Epidermal melanocyte (primary cell): ENCODE measurements around the gene LARP7.
"Not testable (repeated sequence)": the region's sequence is repeated elsewhere in the genome, so short reads cannot be mapped to it uniquely, and the experiment has no call there.

Experiments used
- DNase-seq: peaks from one replicate; pipeline ENCODE4 v3.0.0; 2011; ENCODE audit warnings: low spot score; ENCODE audit not compliant: insufficient read length

LARP7 gene

DNA sequence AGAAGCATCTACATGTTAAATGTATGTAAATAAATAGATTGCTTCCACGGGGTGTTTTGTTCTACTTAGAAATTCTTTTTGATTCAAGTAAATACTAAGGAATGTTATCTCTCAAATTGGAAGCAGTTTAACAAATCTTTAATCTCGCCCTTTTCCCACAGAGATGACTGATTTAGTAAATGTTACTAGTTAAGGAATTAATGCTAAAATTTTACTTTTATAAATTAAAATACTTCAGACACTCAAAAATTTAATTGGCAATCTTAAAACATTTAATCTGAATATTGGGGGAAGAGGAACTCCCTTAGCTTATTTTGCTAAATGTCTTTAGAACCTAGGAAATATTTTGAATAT is 12.1 kb downstream of the LARP7 start:
- DNase-seq: no peak

DNA sequence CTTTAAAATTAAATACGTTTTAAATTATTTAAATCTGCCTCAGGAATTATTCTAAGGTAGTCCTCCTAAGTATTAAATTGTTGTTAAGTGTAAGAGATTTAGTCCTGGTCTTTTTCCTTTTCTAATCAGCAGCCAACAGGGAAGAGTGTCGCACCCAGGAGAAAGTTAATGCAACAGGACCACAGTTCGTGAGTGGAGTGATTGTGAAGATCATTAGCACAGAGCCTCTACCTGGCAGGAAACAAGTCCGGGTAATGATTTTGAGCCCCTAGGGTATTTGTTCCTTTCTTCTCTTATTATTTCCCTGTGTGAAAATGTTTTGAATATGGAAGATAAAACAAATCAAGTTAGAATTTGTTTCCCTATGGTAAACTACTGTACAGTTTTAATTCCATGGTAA is 13.4 kb downstream of the LARP7 start:
- no peak for DNase-seq

DNA sequence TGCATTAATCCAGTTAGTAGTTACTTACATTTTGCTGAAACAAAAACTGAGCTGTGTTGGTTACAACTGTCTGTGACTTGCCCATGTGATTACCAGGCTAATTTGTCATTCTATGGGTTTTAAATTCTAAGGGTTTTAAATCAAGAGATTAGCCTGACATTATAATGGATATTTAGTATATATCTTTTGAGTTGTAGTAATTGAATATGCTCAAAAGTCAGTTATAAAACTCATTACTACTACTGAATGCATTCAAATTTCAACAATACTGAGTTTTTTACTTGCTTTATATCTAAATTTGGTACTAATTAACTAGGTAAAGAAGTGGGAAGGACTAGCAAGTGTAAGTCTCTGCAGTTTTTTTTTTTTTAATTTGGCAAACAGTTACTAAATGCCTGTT is 14.7 kb downstream of the LARP7 start:
- no peak for DNase-seq

DNA sequence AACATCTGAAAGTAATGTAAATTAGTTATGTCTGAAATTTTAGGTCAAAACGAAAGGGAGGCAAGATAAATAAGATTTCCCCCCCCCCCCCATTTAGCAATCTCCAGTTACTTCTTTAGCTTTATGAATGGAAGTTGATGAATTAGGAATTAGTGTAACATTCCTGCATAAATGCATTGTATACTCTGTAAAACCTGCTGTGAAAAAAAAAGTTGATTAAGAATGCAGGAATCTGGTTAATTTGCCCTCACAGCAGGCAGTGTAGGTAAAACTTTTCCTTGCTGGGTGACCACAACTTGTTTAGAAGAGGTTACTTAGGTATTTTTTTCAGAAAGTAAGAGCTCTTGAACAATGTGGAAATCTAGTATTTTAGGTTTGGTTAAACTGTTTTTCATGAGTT is 15.3 kb downstream of the LARP7 start:
- DNase-seq: no peak

DNA sequence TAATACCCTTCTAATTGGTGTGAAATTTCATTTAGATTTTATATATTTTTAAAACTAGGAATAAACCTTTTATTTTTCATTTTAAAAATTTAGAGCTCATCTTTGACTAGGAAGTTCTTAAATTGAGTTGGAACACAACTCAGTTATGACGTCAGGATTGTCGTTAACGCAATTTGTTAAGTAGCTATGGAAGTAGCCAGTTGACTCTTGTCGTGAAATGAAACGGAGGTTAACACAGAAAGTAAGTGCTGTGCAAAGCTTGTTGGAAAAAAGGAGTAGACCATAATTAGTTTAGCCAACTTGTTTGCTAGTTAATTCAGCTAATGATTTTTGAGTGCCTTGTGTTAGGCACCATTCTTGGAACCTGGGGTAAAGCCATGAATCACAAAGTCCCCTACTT is 18.3 kb downstream of the LARP7 start:
- no peak for DNase-seq

DNA sequence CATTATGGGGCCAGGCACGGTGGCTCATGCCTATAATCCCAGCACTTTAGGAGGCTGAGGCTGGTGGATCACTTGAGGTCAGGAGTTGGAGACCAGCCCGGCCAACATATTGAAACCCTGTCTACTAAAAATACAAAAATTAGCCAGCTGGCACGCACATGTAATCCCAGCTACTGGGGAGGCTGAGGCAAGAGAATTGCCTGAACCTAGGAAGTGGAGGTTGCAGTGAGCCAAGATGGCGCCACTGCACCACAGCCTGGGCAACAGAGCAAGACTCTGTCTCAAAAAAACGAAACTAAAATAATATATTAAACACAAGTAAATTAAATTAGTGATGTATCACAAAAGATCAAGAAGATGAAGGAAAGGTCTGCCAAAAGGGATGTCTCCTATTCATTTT is 19.2 kb downstream of the LARP7 start:
- DNase-seq: not testable (repeated sequence)

DNA sequence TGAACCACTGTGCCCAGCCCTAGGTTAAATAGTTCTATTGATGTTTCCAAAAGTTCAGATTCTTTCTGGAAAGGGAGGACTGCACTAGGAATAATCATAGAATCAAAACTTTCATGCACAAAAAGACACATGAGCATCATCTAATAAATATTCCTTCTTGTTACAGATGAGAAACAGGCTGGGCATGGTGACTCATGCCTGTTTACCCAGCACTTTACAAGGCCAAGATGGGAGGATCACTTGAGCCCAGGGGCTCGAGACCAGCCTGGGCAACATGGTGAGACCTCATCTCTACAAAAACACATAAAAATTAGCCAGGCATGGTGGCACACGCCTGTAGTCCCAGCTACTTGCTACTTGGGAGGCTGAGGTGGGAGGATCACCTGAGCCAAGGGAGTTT is 27.7 kb downstream of the LARP7 start:
- no peak for DNase-seq

DNA sequence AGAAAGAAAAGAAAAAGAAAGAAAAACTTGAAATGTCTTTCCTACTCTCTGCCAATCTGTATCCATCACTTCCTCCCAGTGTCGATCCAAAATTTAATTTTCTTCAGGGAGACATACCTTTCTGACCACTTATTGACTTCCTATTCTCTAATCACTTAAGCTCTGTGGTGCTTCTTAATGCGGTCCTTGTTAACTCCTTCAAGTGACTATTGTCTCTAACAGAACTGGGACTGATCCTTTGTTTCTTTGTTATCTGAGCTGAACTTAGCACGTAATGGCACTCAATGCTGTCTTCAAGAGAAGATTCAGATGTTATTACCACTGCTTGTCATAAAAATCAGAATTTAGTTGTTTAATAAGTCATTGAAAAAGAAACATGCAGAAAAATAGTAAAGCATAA is 31.2 kb downstream of the LARP7 start:
- DNase-seq: no peak

DNA sequence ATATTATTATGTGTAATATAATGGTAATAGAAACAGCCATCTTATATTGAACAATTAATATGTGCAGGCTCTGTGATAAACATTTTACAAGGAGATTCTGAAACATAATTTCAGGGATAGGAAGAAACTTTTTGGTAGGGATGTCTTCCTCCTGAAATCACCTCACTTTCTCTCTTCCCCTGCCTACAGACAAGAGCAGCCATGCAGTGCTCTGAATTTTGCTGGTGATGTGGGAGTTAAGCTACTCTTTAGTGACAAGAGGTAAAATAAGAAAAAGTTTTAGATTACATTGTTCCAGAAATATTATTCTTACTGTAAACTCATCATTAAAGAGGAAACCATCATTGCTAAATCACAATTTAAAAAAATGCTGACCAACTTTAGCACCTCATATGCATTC is 36.1 kb downstream of the LARP7 start:
- DNase-seq: no peak

DNA sequence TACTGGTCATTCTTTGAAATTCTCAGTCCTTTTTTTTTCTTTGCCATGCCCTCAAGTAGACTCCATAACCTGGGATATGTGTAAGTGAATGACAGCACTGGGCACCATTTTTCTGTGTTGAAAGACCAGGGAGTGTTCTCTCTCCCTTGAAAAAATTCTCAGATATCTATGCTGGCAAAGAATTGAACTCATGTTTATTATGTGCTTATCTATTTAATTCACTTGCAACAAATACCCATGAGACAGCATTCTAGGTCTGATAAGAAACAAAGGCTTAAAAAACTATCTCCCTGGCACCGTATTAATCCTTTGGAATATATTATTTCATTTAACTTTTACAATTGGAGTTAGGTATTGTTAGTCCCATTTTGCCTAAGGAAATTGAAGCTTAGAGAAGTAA is 36.7 kb downstream of the LARP7 start:
- no peak for DNase-seq

DNA sequence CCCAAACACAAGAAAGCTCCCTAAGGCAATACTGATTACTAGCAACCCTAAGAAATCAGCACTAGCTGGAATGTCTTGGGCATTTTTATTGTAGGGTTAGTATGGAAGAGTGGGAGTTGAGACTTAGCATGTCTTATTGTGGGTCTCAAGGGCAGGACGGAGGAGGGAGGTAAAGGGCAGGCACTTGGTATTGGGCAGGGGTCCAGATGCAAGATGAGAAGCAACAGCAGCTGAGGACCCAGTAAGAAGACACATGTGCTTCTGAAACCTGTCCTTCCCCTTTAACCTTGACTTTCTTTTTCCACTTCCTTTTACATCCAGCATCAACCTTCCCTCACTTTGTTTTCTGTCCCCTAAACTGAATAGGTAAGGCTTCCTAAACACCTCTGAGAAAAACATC is 37.4 kb downstream of the LARP7 start:
- DNase-seq: no peak

DNA sequence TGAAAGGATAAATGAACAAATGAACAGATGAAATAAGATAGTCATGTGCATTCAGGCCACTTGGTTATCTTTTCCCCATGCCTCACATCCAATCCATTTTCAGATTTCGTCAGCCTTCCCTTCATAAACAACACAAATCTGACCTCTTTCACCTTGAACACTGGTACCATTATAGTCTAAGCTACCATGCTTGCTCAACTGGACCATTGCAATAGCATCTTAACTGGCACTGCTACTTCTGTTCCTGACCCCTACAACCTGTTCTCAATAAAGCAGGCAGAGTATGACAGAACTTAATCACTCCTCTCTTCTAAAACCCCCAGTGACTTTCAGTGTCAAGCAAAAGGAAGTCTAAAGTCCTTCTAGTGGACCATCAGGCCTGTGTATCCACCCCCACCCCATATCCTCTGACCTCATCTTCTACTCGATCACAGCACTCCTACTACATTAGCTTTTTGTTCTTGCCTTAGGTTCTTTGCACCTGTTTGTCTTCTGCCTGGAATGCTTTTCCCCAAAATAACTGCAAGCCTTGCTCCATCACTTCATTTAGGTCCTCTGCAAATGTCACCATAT is 40.7 kb downstream of the LARP7 start:
- no peak for DNase-seq

DNA sequence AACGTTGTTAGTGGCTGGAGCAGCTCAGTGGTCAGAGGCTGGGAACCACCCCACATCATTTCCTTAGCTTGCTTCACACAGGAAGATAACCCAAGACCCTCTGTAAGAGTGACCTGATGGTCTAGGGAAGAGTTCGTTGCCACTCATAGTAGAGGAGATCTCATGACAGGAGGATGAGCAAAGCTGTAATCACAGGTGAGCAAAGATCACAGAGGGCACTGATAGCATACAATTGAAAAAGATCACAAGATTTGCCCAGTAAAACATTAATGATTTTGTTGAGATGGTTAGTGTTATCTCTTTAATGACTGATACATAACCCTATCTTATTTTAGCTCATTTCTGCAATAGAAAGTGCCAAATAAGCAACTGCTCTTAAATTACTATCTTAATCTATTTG is 44.1 kb downstream of the LARP7 start:
- no peak for DNase-seq

DNA sequence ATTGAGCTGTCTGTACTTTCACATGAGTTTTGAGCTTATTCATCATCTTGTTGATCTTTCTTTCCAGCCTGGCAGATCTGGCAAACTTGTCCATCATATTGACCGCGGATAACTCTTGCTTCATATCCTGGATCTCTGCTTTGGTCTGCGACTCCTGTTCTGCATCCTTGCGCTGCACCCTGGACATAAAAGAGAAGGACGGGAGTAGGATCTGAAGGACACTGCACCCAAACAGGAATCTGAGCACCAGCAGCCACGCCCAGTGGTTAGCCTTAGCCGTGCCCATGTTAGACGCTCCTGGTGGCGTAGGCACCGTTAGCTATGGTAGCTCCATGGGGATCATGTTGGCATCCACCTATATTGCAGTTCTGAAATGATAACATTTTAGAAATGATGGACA is 56.6 kb downstream of the LARP7 start:
- no peak for DNase-seq

DNA sequence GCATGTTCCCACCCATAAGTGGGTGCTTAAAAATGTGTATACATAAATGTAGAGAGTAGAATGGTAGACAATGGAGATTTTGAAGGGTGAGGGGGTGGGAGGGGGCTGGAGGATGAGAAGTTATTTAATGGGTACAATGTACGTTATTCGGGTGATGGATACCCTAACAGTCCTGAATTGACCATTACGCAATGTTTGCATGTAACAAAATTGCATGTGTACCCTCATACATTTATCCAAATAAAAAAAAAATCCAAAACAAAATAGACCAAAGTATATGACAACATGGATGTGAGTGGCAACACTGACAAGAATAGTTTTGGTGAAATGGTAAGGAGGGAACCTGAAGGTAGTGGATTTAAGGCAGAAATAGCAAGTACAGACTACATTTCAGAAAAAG is 63.7 kb downstream of the LARP7 start:
- DNase-seq: no peak

DNA sequence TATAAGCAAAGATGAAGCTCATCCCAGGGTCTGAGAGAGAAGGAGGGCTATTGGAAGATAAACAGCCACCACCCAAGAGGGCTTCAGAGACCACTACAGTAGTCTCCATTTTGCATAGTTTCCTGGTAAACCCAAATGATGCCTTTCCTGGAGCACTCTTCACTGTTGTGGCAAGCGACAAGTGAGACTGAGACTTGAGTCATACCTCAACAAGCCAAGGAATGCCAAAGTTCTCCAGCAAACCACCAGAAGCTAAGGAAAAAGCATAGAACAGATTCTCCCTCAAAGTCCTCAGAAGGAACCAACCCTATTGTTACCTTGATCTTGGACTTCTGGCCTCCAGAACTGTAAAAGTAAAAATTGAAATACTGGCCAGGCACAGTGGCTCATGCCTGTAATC is 65.9 kb downstream of the LARP7 start:
- no peak for DNase-seq

DNA sequence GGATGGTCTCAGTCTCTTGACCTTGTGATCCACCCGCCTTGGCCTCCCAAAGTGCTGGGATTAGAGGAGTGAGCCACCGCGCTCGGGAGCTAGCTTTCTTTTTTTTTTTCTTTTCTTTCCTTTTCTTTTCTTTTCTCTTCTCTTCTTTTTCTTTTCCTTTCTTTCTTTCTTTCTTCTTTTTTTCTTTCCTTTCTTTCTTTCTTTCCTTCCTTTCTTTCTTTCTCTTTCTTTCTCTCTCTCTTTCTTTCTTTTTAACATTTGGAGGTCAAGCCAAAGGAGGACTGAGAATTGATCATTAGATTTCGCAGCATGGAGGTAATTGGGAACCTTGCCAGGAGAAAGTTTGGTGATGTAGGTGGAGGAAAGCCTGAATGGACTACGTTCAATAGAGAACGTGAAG is 67.4 kb downstream of the LARP7 start:
- no peak for DNase-seq

DNA sequence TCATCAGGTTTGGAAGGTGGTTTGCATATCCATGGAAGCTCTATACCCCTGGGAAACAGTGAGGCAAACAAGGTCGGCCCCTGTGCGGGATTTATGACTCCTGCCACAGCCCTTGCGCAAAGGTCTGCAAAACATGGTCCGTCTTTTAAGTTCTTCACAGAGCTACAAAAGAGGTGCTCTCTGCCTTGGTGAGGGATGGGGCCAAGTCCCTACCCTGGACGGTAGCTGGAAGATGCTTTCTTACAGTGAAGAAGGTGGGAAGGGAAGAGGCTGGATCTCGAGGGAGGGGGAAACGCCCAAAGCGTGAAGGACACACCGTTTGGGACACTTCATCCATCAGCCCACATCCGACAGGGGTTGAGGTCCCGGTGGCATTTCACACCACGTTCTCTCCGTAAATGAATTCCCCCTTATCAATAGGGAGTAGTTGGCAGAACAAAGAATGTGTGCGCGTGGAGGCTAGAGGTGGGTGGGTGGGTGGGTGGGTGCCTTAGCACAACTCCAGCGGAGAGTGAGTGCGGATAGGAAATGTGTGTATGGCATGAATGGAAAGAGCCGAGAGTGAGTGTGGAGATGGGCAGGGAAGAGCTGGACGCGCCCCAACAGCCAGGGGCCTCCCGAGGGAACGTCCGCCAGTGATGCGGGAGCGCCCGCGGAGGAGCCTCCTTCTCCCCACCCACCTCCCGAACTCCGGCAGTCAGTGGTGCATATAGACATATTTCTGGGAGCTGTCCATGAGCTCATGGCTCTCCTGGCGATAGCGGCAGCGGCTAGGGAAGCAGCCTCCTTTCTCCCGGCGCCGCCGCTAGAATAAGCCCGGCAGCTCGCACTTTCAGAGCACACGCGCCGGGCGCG is 68.3 kb downstream of the LARP7 start:
- DNase-seq: peak; percentile 72

DNA sequence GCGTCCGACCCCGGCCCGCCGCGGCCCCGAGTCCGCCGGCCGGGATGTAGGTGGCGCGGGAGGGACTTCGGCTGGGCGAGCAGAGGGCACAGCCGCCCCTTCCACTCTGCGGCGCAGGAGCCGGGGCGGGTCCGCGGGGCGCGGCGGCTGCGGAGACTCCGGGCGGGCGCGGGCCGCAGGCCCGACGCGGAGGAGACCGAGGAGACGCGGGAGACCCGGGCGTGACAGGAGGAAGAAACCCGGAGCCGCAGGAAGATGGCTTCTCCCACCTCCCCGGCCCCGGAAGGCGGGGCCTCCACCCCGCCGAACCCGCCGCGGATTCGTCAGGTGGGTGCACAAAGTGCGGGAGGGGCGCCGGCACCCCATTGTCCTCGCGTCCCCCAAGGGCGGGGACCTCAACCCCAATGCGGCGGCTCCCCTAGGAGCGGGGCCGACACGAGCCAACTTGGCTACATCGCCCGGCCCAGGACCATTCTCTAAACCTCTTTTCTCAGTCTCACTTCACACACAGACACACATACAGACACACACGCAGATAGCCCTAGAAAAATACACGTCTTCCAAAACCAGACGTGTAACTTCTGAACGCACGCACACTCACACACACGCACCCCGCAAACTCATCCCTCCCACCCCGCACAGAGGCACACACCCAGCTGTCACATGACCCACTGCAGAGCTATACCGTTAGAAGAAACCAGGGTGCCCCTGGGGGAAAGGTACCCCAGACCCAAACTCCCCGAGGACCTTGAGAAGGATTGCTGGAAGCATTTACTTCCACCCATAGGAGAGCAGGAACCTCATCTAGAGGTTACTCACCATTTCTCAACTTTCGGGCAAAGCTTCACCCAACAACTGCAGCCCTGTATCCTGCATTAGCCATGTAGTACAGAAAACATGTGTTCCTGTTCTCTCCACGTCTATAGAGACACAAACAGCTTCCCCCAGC is 69.2 kb downstream of the LARP7 start:
- not testable (repeated sequence) for DNase-seq

DNA sequence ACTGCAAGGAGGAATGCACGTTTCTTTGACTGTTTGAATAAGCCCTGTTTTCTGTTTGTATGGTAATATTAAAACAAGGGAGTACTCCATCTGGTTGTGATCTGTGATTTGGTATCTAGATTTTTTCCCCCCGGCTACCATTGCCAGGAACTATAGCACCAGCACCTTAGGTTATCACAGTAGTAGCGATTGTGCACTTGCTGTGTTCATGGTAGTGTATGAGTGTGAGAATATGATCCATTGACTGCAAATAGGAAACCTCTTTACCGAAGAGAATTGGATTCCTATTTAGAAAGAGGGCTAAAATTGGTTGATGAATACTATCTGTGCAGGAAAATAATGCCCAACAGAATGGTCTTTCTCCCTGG is 69.9 kb downstream of the LARP7 start:
- DNase-seq: no peak
